Measurements from ENCODE around the gene CCDC107. TPM values are rescaled to one million over a fixed set of nuclear protein-coding genes. Genes with fewer than 3 reads are reported as not detected.

CCDC107 gene
- total and polyA plus RNA-seq, 4 donors, result 53.7 to 224 (median 72.7) TPM

DNA sequence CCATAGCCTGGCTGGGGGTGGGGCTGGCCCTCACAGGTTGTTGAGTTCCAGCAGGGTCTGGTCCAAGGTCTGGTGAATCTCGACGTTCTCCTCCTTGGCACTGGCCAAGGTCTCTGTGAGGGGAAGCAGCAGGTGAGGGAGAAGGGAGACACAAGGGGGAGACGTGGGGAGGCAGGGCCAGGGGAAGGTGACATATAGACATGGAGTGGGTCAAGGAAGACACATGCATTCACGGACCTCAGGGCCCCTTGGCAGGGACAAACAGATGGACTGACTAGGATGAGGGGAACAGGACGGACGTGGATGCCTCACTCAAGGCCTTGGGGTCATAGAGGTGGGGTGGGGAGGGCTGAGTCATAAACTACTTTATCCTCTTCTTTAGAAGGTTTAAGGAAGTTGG lies 24.0 kb downstream of the CCDC107 start:
- H3K27me3 ChIP-seq (ENCODE audit: control insufficient read depth in 1 of 2, insufficient read depth in 2 of 2, low read length in 1 of 2), result no peaks in the 10 kb centered on the region
- H3K9me3 ChIP-seq (ENCODE audit: control insufficient read depth, low read length), result no peaks in the 10 kb centered on the region
- no peak overlapping the region for H3K4me3 ChIP-seq (ENCODE audit: low read length in 2 of 2)
- DNase-seq (no peak), ATAC-seq (ENCODE audit: low FRiP score) (no peak)
- peaks cover 0 to 26% of the 10 kb centered on the region in 2 donors for H3K36me3 ChIP-seq (ENCODE audit: control insufficient read depth in 1 of 2, insufficient read depth in 2 of 2, low read length in 1 of 2)
- H3K4me1 ChIP-seq (ENCODE audit: control insufficient read depth in 1 of 2, insufficient read depth in 2 of 2, low read length in 2 of 2), result no peaks in the 10 kb centered on the region
- H3K27ac ChIP-seq (ENCODE audit: low read depth in 1 of 2, low read length in 2 of 2), result peak overlapping the region in 1 of 2 donors; percentile 10
- 24 to 29% methylated on average over 6 of the region's 6 CpGs for WGBS, 2 donors
- intact Hi-C loops (cut with DNase I), result no loop called here

DNA sequence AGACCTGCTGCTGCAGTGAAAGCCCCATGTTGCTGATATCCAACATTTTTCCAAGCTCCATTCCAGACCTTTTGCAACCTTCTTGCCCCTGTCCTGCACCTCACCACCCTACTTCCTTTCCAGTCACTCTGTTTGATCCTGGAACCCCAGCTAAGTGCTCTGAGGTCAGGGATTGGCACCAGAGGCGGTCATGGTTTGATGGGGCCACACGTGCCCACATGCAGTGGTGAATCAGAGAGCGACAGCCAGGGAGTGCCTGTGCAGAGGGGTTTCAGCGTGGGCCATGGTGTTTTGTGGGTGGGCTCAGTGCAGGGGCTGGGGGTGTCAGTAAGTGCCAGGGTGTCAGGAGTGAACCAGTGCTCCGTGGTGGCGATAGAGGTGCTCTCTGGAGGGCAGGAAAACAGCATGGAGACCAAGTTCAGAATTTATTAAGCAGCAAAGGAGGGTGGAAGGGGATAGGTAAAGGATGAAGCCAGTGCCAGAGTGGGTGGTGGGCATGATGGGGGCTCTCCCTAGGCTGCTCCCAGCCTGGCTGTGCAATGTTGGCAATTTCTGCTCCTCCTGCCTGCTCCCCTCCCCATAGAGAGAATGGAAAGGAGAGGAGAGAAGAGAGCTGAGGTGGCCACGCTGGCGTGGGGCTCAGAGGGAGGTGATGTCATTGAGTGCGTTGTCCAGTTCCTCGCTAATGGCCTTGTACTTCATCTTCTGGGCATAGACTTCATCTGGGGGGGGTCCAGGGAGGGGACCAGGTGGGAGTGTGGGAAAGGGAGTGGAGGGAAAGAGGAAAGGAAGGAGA lies 24.6 kb downstream of the CCDC107 start:
- DNase-seq (no peak), ATAC-seq (ENCODE audit: low FRiP score) (no peak)
- intact Hi-C loops (cut with DNase I), result no loop called here
- WGBS, 2 donors, result 46 to 47% methylated on average over 10 of the region's 10 CpGs
- Histone ChIP-seq H3K4me3 (ENCODE audit: low read length in 2 of 2) (no peak overlapping the region), H3K27ac (ENCODE audit: low read depth in 1 of 2, low read length in 2 of 2) (peak overlapping the region in 1 of 2 donors; percentile 2), H3K4me1 (ENCODE audit: control insufficient read depth in 1 of 2, insufficient read depth in 2 of 2, low read length in 2 of 2) (no peaks in the 10 kb centered on the region), H3K27me3 (ENCODE audit: control insufficient read depth in 1 of 2, insufficient read depth in 2 of 2, low read length in 1 of 2) (no peaks in the 10 kb centered on the region), H3K9me3 (ENCODE audit: control insufficient read depth, low read length) (no peaks in the 10 kb centered on the region), H3K36me3 (ENCODE audit: control insufficient read depth in 1 of 2, insufficient read depth in 2 of 2, low read length in 1 of 2) (peaks cover 0 to 26% of the 10 kb centered on the region in 2 donors)

DNA sequence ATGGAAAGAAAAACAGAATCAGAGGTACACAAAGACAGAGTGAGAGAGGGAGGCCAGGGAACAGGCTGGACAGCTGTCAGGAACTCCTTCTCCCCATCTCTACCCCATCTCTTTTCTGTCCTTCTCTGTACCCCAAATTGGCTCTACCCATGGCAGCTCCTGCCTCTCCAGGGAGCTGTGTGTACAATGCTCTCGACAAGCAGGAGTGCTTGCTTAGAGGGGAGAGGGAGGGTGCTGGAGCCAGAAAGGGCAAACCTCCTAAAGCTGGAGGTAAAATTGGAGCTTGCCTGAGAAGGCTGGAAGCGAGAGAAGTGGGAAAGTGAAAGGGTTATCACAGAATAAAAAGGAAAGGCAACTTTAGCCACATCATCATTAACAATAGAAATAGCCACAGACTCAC lies 25.2 kb downstream of the CCDC107 start:
- intact Hi-C loops (cut with DNase I), result no loop called here
- DNase-seq, result no peak
- WGBS, 2 donors, result 7 to 16% methylated on average over 2 of the region's 2 CpGs
- Histone ChIP-seq H3K4me1 (ENCODE audit: control insufficient read depth in 1 of 2, insufficient read depth in 2 of 2, low read length in 2 of 2) (no peaks in the 10 kb centered on the region), H3K4me3 (ENCODE audit: low read length in 2 of 2) (no peak overlapping the region), H3K36me3 (ENCODE audit: control insufficient read depth in 1 of 2, insufficient read depth in 2 of 2, low read length in 1 of 2) (peaks cover 0 to 26% of the 10 kb centered on the region in 2 donors), H3K27me3 (ENCODE audit: control insufficient read depth in 1 of 2, insufficient read depth in 2 of 2, low read length in 1 of 2) (no peaks in the 10 kb centered on the region), H3K27ac (ENCODE audit: low read depth in 1 of 2, low read length in 2 of 2) (peak overlapping the region in 1 of 2 donors; percentile 59), H3K9me3 (ENCODE audit: control insufficient read depth, low read length) (no peaks in the 10 kb centered on the region)
- no peak for ATAC-seq (ENCODE audit: low FRiP score)

DNA sequence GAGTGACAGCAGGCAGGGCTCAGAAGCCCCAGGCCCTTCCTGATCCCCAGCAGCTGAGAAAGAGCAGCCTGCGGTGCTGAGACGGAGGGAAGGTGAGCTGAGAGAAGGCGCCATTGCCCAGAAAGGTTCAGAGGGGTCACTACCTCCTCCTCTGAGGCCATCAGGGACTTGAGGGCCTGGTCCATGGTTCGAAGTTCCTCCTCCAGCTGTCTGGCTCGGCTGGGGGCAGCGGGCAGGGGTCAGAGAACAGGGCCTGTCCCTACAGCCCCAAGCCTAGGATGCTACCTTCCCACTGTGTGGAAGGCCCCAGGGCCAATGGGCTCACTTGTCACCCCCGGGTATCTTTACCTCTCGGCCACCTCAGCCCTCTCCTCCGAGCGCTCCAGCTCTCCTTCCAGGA lies 26.8 kb downstream of the CCDC107 start:
- DNase-seq (no peak), ATAC-seq (ENCODE audit: low FRiP score) (no peak)
- H3K36me3 ChIP-seq (ENCODE audit: control insufficient read depth in 1 of 2, insufficient read depth in 2 of 2, low read length in 1 of 2), result peaks cover 0 to 26% of the 10 kb centered on the region in 2 donors
- no peaks in the 10 kb centered on the region for H3K9me3 ChIP-seq (ENCODE audit: control insufficient read depth, low read length)
- H3K4me3 ChIP-seq (ENCODE audit: low read length in 2 of 2), result peak overlapping the region; percentile 6 to 7
- no peaks in the 10 kb centered on the region for H3K27me3 ChIP-seq (ENCODE audit: control insufficient read depth in 1 of 2, insufficient read depth in 2 of 2, low read length in 1 of 2)
- 59 to 64% methylated on average over 10 of the region's 10 CpGs for WGBS, 2 donors
- H3K27ac ChIP-seq (ENCODE audit: low read depth in 1 of 2, low read length in 2 of 2), result peak overlapping the region in 1 of 2 donors; percentile 66
- intact Hi-C loops (cut with DNase I), result no loop called here
- H3K4me1 ChIP-seq (ENCODE audit: control insufficient read depth in 1 of 2, insufficient read depth in 2 of 2, low read length in 2 of 2), result no peaks in the 10 kb centered on the region

DNA sequence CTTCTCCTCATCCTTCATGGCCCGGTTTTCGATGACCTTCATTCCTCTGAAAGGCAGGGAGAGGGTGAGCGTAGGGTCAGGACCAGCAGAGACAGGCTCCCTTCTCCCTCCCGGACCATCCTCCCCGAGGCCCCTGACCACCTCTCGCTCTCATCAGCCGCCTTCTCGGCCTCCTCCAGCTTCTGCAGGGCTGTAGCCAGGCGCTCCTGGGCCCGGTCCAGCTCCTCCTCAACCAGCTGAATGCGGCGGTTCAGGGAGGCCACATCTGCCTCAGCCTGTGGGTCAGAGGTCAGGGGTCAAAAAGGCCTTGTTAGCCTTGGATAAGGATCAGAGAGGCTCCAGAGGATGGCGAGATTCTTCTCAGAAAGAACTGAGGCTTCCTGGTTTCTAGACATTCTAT lies 27.4 kb downstream of the CCDC107 start:
- ATAC-seq (ENCODE audit: low FRiP score) (no peak), DNase-seq (peak in 1 of 2 donors; percentile 72)
- Histone ChIP-seq H3K27ac (ENCODE audit: low read depth in 1 of 2, low read length in 2 of 2) (peak overlapping the region in 1 of 2 donors; percentile 66), H3K27me3 (ENCODE audit: control insufficient read depth in 1 of 2, insufficient read depth in 2 of 2, low read length in 1 of 2) (no peaks in the 10 kb centered on the region), H3K9me3 (ENCODE audit: control insufficient read depth, low read length) (no peaks in the 10 kb centered on the region), H3K4me1 (ENCODE audit: control insufficient read depth in 1 of 2, insufficient read depth in 2 of 2, low read length in 2 of 2) (no peaks in the 10 kb centered on the region), H3K4me3 (ENCODE audit: low read length in 2 of 2) (peak overlapping the region; percentile 6 to 7), H3K36me3 (ENCODE audit: control insufficient read depth in 1 of 2, insufficient read depth in 2 of 2, low read length in 1 of 2) (peaks cover 0 to 26% of the 10 kb centered on the region in 2 donors)
- intact Hi-C loops (cut with DNase I), result no loop called here
- 16 to 29% methylated on average over 13 of the region's 13 CpGs for WGBS, 2 donors

DNA sequence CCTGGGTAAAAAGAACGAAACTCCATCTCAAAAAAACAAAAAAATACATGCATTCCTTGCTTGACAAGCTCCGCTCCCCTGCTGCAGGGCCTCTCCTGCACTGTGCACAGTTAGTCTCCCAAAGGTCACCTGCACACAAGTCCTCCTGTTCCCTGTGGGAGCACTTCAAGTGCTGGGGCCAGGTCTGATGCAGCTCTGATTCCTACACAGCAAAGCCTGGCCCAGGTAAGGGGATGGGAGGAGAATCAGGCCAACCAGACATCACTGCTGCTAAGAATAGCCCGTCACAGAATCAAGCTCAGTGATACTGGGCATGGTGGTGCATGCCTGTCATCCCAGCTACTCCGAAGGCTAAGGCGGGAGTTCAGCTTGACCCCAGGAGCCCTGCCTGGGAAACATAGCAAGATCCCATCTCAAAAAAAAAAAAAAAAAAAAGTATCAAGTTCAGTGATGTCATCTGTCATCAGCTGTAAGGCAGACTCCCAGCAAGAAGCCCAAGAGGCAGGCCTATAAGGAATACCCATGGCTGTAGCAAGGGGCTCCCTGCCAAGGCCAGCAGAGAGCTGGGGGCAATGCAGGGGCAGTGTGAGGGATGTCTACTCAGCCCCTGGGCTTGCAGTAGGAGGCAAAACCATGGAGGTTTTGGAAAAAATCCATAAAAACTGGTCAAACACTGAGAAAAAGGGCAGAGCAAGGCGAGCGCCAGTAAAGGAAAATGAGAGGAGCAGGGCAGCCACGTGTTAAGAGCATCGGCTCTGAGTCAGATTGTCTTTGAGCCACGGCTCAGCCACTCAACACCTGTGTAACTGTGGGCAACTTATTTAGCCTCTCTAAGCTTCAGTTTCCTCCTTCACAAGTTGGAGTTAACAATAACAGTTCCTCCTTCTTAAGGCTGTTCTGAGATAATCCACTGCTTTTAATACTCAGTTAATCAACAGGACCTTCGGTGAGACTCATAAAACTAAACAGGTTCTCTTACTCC lies 28.4 kb downstream of the CCDC107 start:
- no peak for DNase-seq
- intact Hi-C loops (cut with DNase I), result loop anchor here in 1 of 2 donors (2.0 kb wide), 1 partner anchor 42 kb away; no protein-coding TSS in a partner anchor
- Histone ChIP-seq H3K4me3 (ENCODE audit: low read length in 2 of 2) (peak overlapping the region; percentile 91 to 95), H3K36me3 (ENCODE audit: control insufficient read depth in 1 of 2, insufficient read depth in 2 of 2, low read length in 1 of 2) (peaks cover 0 to 26% of the 10 kb centered on the region in 2 donors), H3K4me1 (ENCODE audit: control insufficient read depth in 1 of 2, insufficient read depth in 2 of 2, low read length in 2 of 2) (no peaks in the 10 kb centered on the region), H3K27me3 (ENCODE audit: control insufficient read depth in 1 of 2, insufficient read depth in 2 of 2, low read length in 1 of 2) (no peaks in the 10 kb centered on the region), H3K9me3 (ENCODE audit: control insufficient read depth, low read length) (no peaks in the 10 kb centered on the region), H3K27ac (ENCODE audit: low read depth in 1 of 2, low read length in 2 of 2) (peak overlapping the region; percentile 23 to 65)
- 5 to 9% methylated on average over 11 of the region's 11 CpGs for WGBS, 2 donors
- ATAC-seq (ENCODE audit: low FRiP score), result no peak

DNA sequence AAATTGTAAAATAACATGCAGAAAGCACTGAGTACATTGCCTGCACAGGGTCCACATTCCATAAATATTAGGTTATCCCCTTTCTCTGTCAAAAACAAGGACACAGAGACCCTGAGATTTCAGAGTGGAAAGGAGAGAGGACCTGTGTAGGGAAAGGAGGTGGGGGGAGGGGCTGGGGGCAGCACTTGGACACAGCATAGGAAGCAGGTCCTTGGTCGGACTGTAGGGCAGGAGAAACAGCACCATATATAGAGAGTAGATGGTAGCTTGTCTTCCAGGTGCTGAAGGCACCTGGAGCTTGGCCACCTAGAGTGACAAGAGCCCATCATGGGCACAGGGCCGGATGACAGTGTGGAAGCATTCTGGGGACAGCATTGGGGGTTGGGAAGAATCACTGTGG lies 29.2 kb downstream of the CCDC107 start:
- no peaks in the 10 kb centered on the region for H3K9me3 ChIP-seq (ENCODE audit: control insufficient read depth, low read length)
- no peaks in the 10 kb centered on the region for H3K27me3 ChIP-seq (ENCODE audit: control insufficient read depth in 1 of 2, insufficient read depth in 2 of 2, low read length in 1 of 2)
- H3K4me1 ChIP-seq (ENCODE audit: control insufficient read depth in 1 of 2, insufficient read depth in 2 of 2, low read length in 2 of 2), result no peaks in the 10 kb centered on the region
- intact Hi-C loops (cut with DNase I), result loop anchor here in 1 of 2 donors (2.0 kb wide), 1 partner anchor 41 kb away; no protein-coding TSS in a partner anchor
- ATAC-seq (ENCODE audit: low FRiP score) (no peak), DNase-seq (no peak)
- peak overlapping the region; percentile 91 to 95 for H3K4me3 ChIP-seq (ENCODE audit: low read length in 2 of 2)
- WGBS, 2 donors, result 4 to 11% methylated on average over 2 of the region's 2 CpGs
- peak overlapping the region in 1 of 2 donors; percentile 6 for H3K27ac ChIP-seq (ENCODE audit: low read depth in 1 of 2, low read length in 2 of 2)
- peaks cover 0 to 26% of the 10 kb centered on the region in 2 donors for H3K36me3 ChIP-seq (ENCODE audit: control insufficient read depth in 1 of 2, insufficient read depth in 2 of 2, low read length in 1 of 2)

DNA sequence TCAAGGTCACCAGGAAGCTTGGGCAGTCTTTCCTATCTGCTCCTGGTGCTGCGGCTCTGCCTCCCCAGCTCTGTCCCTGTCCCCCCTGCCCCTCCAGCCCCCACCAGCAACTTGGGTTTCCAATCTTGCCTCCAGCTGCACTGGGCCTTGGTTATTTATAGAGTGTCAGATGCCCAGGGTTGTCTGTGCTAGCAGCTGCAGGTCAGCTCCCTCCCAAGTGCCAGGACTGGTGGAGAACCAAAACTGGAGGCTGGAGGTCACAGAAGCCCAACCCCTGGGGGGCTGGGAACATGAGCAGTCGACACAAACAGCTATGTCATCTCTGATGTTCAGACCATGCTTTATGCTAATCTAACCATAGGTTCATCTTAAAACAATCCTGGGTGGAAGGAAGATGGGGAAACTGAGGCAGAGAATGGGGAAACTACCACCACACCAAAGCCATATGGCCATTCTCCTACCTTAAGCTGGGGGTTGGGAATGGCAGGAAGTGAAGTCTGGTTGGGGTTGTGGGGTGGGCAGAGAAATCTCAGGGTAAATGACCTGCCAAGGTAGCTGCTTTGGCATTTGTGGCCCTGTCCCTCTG lies 30.0 kb downstream of the CCDC107 start:
- no peaks in the 10 kb centered on the region for H3K4me1 ChIP-seq (ENCODE audit: control insufficient read depth in 1 of 2, insufficient read depth in 2 of 2, low read length in 2 of 2)
- no peak for DNase-seq
- peaks cover 0 to 22% of the 10 kb centered on the region in 2 donors for H3K36me3 ChIP-seq (ENCODE audit: control insufficient read depth in 1 of 2, insufficient read depth in 2 of 2, low read length in 1 of 2)
- peak overlapping the region in 1 of 2 donors; percentile 87 for H3K27ac ChIP-seq (ENCODE audit: low read depth in 1 of 2, low read length in 2 of 2)
- WGBS, 2 donors, result 3 to 7% methylated on average over 2 of the region's 2 CpGs
- no peaks in the 10 kb centered on the region for H3K27me3 ChIP-seq (ENCODE audit: control insufficient read depth in 1 of 2, insufficient read depth in 2 of 2, low read length in 1 of 2)
- intact Hi-C loops (cut with DNase I), result loop anchor here (2.0 kb wide), 2 partner anchors 27 to 41 kb away; no protein-coding TSS in a partner anchor
- ATAC-seq (ENCODE audit: low FRiP score), result no peak
- H3K9me3 ChIP-seq (ENCODE audit: control insufficient read depth, low read length), result no peaks in the 10 kb centered on the region
- H3K4me3 ChIP-seq (ENCODE audit: low read length in 2 of 2), result peak overlapping the region; percentile 91 to 95

Measured in aorta (tissue), 5 donors.